HG03558 (cell line): ENCODE results near the gene ANKRD6.
"Not testable (repeated sequence)": the region's sequence is repeated elsewhere in the genome, so short reads cannot be mapped to it uniquely, and the experiment has no call there.

Source experiments
- ATAC-seq: cut with Tn5 transposase; IDR thresholded peaks from one replicate; pipeline ENCODE4 v1.9.1; 2021; ENCODE audit warnings: moderate number of reproducible peaks; ENCODE audit not compliant: unreplicated experiment; ENCODE audit errors: extremely low read depth

The ANKRD6 gene

DNA sequence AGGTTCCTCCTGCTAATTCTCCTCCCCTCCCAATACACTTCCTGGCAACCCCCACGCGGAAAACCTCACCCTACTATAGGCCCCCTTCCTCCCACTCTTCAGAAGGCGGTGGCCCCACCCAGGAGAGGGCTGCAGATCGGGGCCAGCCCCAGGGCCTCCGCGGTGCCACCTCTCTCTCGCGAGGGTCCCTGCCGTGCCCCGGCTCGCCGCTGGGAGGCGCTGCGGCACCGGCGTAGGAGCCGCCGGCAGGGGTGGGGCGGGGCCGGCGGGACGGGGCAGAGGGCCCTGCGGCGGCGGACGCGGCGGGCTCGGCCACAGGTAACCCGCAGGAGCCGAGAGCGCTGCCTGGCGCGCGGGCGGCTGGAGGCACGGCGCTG, at the start of gene ANKRD6:
ANKRD6 (plus strand) TSS at position 278 of the 377 bp plus-strand sequence. CDS start 133,825 bp downstream, outside the sequence.
- ATAC-seq = peak; percentile 81

DNA sequence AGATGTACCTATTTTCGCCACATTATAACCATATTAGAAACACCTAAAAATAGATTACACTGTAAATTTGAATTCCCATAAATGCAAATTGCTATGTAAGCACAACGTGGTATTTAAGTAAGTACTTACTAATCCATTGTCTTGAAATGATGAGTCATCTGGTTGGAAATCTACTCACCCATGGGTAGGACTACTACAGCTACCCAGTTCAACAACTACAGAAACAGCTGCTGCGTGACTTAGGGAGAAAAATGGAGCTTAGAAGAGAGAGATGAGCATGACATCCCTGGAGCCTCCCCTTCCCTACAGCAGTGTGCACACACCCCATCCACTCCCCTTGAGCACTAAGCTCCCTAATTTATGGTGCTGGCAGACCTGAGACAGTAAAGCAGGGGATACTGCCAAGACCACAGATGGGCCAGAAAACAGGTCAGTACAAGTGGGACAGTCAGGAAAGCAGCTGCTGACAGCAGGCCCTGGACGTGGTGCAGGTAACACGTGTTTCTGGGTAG, 47.7 kb upstream of the ANKRD6 start:
- ATAC-seq = no peak

DNA sequence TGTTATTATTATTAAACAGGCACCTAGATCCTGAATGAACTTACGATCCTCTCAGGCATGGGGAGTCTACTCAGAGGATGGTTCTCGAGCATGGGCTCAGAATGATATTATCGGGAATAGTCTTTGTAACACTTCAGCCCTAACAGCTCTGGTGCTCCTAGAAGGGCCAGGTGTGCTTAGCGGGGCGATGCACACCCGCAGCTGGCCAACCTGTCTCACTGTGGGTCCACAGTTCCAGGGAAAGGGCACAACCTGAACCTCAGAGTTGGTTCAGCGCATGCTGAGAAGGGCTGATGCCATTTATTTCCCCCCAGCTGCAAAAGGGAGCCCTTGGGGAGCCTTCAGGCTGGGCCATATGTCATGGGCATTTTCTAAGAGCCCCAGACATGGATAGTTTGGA, 47.1 kb upstream of the ANKRD6 start:
- no peak for ATAC-seq

DNA sequence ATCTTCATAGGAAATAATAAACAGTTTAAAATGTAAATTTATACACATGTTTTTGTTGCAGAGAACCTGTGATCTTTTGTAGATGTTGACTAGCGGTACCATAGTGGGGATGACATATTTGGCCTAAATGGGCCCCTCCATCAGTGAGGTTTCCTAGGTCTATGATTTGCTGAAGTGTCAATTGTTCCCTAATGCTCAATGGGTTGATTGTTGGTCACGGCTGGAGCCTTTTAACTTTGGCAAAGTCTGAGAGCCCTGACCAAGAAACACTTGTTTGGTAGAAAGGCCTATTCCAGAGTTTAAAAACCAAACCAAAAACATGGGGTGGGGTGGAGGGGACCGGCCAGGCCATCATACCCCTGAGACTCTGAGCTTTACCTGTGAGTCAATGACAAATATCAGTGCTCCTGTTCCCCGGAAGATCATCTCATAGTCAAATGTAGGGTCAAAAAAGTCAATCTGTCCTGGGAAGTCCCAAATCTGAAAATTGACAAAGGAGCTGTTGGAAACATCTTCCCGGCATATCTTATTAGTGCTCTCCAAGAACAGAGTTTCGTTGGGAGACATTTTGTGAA, 45.9 kb upstream of the ANKRD6 start:
- ATAC-seq = peak; percentile 3

DNA sequence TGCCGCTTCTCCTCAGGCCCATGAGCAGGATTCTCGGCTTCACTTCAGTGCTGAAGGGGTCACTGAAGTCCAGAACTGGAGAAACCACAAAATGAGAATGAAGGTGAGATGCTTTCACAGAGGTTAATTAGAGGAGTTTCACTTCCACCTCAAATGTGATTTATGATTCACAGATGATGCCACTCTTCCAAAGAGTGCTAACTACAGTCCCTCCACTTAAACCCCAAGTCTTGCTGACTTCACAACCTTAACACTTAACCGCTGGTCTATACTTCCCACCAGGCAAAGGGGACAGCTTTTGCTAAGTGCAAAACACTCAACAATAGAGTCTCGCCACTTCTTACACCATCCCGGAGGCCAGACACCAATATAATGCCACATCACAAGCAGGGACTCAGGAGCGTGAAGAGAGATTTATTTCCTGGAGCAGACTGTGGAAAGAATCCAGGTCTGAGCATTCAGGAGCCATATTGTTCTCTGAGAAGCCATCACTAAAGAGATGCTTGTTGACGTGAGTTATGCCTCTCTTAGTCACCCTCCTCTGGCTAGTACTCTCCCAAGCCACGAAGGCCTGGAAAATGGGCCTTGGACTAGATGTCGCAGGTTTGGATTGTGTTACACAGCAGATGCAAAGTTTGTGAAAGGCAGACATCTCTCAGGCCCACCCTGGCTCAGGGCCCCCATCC, 45.3 kb upstream of the ANKRD6 start:
- ATAC-seq = peak; percentile 88

DNA sequence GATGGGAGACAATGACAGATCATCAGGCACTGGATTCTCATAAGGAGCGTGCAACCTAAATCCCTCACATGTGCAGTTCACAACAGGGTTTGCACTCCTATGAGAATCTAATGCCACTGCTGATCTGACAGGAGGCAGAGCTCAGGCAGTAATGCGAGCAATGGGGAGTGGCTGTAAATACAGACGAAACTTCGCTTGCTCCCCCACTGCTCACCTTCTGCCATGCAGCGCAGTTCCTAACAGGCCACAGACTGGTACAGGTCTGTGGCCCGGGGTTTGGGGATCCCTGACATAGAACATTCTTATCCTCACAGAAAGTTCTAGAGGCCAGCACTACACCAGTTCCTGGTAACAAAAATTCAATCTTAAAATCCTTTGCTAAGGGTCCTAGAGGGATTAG, 44.1 kb upstream of the ANKRD6 start:
- ATAC-seq = no peak

DNA sequence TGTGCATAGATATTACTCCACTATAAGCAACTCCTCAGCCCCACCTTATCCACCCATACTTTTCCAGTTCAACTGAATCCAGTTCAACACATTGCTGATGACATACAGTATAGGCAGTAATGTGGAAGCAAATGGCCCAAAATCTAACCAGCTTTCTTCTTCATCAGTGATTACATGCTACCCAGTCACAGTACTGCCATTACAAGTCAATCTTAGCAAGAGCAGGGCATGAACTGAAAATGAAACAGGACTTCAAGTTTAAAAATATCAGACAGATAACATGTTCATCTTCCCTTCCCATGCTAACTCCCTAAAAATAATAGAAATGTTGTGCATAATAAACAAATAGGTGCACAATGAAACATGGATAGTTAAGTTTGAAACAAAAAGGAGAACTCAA, 40.1 kb upstream of the ANKRD6 start:
- ATAC-seq = no peak

DNA sequence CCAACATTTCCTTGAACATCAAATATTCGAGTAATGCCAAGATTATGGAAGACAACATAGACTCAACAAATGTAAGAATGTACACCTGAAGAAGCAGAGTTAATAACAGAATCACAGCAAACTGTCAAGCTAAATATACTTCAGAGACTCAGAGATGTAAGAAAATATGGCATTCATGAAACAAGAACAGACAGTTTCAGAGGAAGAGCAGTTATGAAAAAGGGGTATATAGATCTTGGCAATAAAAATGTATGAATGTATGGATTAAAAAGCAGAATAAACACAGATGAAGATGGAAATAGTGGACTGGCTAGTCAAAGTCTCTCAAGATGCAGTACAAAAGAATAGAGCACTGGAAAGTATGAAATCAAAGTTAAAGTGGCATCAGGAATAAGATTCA, 39.3 kb upstream of the ANKRD6 start:
- no peak for ATAC-seq

DNA sequence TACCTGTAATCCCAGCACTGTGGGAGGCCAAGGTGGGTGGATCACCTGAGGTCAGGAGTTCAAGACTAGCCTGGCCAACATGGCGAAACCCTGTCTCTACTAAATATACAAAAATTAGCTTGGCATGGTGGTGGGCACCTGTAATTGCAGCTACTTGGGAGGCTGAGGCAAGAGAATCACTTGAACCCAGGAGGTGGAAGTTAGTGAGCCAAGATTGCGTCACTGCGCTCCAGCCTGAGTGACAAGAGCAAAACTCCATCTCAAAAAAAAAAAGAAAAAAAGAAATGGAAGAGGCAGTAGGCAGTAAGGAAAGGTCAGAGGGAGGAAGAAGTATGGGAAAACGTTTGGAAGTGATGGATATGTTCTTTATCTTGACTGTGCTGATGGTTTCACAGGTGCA, 35.1 kb upstream of the ANKRD6 start:
- not testable (repeated sequence) for ATAC-seq

DNA sequence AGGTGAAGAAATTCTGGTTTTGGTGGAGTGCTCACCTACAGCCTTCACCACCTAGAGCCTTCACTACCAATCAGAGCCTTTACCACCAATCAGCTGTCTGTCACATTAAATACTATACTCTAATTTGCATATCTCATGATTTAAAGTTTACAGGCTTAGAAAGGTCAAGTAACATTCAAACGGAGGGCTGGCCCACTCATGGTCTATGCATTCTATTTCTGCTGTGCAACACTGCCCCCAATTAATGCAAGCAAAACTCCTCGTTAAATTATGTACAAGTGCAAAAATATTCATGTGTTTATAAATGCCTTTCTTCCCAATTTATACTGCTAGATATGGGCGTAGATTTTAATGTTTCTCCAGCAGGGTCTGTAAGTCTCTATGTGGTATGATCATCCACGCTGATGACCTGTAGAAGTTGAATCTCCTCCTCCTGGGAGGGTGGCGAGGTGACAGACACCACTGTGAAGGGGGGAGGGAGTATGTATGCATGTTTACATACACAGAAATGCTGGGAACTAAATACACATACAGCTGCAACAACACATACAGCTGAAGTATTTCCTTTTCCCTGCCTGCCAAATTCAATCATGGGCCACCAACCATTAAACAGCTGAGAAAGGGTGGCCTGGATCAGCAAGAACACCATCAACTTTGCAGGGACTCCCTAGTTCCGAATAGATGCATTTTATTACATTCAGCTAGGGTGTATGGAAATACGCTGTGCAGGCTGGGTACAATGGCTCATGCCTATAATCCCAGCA, 34.0 kb upstream of the ANKRD6 start:
- no peak for ATAC-seq

DNA sequence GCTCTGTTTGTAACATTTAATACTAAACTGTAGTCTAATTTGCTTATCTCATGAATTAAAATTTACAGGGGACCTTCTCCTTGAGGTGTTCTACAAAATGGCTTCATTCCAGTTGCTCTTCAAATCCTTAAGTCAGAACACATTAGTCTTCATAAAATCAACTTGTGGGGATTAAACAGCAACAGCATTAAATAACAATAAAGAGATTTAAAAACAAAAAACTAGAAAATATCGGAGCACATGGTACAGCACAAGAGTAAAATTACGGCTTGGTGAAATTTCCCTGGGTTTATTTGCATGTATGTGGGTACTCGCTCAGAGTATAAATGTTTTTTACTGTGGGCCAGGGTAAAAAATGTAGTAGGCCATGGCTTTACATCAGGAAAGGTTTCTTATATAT, 32.9 kb upstream of the ANKRD6 start:
- no peak for ATAC-seq

DNA sequence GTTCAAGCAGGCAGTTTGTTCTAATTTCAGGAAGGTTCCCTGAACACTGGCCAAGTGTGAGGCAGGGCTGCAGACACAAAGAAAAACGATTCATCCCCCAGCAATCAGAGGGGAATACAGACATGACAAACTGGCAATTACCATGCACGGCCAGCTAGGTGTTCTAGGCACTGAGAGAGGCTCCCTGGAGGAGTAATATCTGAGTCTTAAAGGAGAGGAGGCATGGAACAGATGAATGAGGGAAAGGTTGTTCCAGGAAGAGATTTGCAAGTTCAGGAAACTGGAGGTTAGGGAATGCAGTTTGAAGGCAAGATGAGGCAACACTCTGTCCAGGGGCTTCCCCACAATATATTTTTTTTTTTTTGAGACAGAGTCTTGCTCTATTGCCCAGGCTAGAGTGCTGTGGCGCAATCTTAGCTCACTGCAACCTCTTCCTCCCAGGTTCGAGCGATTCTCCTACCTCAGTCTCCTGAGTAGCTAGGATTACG, 32.0 kb upstream of the ANKRD6 start:
- ATAC-seq = no peak

DNA sequence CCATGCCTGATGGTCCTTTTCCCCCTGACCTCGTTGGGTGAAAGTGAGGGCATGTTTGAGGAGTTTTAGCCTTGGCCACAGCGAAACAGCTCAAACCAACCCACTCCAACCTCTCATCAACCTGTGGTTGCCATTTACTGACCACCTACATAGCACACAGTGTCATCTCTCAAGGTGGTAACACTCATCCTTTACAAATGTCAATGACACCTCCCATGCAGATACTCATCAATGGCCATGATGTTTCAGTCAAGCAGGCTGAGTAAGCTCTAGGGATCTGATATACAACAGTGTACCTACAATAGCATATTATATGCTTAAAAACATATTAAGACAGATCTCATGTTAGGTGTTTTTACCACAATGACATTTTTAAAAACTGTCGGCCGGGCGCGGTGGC, 30.2 kb upstream of the ANKRD6 start:
- no peak for ATAC-seq

DNA sequence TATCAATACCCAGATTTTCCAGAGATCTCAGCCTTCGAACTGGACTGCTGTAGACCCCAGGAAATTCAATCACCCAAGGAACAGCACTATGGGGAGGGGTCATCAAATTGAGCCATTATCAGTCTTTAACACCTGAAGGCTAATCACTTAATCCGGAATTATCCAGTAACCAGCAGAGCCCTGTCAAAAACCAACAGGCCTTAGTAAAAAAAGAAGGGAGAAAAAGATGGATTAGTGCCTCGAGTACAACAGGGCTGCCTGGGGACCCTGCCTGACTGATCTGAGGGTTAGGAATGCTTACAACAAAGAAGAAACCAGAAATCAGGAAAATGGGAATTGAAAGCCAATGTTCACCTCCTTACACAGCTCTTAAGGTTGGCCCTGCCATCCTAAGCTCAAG, 28.4 kb upstream of the ANKRD6 start:
- ATAC-seq = no peak

DNA sequence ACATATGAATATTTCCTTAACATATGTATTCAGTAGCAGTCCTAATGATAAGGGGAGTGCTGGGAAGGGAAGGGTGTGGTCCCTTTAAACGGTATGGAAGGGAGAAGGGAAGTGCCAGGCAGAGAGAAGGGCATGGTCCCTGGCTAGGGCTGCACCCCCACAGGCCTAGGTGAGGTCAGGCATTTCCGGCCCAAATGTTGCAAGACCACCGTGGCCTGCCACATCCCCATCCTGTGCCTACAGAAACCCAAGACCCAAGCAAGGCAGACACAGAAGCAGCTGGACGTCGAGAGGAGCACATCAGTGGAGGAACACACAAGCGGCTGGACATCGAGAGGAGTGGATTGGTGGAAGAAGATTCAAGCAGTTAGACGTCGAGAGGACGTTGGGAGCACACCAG, 26.8 kb upstream of the ANKRD6 start:
- no peak for ATAC-seq

DNA sequence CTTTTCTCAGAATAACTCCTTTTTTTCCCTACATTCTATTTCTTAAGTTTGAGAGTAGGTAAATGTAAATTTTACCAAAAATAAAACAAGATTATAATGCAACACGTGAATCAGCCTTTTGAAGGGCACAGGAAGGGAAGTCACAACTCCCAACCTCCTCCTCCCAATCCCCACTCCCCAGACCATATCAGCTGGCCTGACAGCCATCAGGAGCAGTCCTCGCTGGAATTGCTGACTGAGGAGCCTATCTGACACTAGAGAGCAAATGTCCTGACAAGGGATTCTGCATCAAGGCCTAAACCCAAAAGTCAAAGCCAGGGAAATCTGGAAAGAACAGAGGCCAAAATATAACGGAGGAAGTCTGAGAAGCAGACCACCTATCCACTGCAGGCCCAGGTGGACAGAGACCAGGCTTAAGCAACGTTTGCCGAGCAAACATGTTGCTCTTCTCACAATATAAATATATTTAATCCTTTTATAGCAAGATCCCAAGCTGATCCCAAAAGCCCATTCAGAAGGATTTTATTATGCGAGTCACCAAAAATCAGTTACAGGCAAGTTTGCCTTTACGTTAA, 23.4 kb upstream of the ANKRD6 start:
- ATAC-seq = no peak

DNA sequence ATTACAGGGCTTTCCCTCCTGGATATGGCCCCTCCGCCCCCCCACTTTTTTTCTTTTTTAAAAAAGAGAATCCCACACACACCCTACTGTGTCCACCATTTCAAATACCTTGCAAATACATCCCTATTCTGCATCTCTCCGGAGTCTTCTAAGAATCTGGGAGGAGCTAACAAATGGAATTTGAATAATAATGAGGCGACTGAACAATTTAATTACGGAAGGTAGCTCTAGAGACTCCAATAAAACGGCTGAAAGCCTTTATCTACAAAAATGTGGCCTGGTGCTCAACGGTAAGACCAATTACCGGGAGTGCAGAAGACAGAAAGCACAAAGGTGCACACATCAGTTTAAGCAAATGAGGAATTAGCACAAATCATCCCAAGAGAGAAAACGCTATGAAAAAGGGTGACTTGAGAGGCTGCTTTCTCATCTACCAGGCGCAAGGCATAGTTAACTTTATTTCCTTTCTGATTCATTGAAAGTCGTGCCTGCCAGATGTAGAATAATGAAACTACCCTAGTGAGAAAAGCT, 22.7 kb upstream of the ANKRD6 start:
- no peak for ATAC-seq

DNA sequence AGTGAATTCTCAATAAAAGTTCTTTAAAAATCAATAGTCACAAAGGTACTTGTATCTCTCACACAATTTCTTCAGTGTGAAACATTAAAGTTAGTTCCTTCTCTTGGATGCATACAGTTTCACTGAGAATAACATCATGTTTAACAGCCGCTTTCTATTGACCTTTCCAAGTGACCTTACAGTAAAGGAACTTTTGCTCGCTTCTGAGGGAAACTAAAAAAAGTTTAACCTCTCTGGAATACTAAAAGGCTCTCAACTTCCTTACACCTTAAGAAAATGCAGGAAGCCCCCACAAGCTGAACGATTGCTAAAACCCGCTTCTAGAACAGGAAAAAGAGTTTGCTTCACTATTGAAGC, 22.2 kb upstream of the ANKRD6 start:
- ATAC-seq = no peak

DNA sequence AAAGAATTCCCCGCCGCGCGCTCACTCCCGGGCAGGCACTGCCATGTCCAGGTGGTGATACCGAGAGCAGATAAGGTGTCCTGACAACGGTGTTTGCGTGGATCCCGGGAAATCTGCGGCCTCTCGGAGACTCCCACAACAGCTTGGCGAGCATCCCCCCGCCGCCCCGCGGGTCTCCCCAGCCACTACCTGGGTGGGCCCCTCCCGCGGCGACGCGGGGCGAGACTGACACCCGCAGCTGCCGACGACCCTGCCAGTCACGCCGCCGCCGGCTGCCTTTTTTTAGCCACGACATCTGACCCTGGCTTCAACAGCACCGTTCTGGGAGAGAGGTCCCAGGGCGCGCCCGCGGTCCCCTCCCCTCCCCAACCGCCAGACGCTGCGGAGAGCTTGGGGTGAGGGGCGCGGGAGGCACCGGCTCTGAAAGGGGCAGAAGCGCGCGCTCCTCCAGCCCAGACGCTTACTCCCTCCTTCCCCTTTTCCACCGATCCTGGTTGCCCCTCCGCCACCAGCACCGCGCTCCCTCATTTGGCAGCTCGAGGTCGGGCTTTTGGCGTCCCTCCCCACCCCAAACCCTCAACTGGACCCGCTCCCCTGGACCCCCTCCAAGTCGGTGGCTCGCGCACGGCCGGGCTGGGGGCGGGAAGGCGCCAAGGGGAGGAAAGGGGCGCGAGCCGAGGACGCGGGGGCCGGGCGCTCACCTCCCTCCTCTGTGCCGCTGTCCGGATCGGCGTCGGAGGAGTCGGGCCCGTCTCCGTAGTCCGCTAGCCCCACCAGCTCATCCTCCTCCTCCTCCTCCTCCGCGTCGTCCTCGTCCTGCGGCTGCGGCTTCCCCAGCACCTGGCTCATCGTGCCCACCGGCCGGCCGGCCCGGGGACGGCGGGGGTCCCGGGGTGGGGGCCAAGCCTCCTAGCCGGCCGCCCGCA, 21.5 kb upstream of the ANKRD6 start:
- peak; percentile 17 for ATAC-seq
